Stimulated activated naive CD8-positive, alpha-beta T cell treated with anti-CD3 and anti-CD28 coated beads, Interleukin-15, Interleukin-2, amounts not matched to agents 100 ng/mL and 50 ng/mL, for 24 hours (primary cell): ENCODE measurements around the gene OTUD1.

Experiments
- H3K27ac Mint-ChIP-seq: one replicate; pipeline ENCODE4 v1.8.0; 2021; ENCODE audit warnings: mild to moderate bottlenecking, mixed read lengths
- H3K27me3 Mint-ChIP-seq: one replicate; pipeline ENCODE4 v1.8.0; 2021; ENCODE audit warnings: mixed read lengths
- H3K36me3 Mint-ChIP-seq: one replicate; pipeline ENCODE4 v1.8.0; 2021; ENCODE audit warnings: low read depth, mixed read lengths
- H3K4me1 Mint-ChIP-seq: one replicate; pipeline ENCODE4 v1.8.0; 2021; ENCODE audit warnings: low read depth, mixed read lengths
- H3K4me3 Mint-ChIP-seq: one replicate; pipeline ENCODE4 v1.8.0; 2021; ENCODE audit warnings: mild to moderate bottlenecking, mixed read lengths
- H3K9me3 Mint-ChIP-seq: one replicate; pipeline ENCODE4 v1.8.0; 2021; ENCODE audit warnings: mixed read lengths

The OTUD1 gene

DNA sequence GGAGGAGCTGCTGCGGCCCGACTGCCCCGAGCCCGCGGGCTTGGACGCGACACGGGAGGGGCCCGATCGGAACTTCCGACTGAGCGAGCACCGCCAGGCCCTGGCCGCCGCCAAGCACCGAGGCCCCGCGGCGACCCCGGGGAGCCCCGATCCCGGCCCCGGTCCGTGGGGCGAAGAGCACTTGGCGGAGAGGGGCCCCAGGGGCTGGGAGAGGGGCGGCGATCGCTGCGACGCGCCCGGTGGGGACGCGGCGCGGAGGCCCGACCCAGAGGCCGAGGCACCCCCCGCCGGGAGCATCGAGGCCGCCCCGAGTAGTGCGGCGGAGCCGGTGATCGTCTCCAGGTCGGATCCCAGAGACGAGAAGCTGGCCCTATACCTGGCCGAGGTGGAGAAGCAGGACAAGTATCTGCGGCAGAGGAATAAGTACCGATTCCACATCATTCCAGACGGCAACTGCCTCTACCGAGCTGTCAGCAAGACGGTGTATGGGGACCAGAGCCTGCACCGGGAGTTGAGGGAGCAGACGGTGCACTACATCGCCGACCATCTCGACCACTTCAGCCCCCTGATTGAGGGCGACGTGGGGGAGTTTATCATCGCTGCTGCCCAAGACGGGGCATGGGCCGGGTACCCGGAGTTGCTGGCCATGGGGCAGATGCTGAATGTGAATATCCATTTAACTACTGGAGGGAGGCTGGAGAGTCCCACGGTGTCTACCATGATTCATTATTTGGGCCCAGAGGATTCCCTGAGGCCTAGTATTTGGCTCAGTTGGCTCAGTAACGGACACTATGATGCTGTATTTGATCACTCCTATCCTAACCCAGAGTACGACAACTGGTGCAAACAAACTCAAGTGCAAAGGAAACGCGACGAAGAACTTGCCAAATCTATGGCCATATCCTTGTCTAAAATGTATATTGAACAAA is 1.4 kb downstream of the OTUD1 start:
- Mint-ChIP-seq H3K27me3 (no peaks in the 10 kb centered on the region), H3K36me3 (peaks cover 21% of the 10 kb centered on the region), H3K9me3 (no peaks in the 10 kb centered on the region), H3K4me3 (peak overlapping the region; percentile 92), H3K27ac (peak overlapping the region; percentile 82), H3K4me1 (peaks cover 51% of the 10 kb centered on the region)

DNA sequence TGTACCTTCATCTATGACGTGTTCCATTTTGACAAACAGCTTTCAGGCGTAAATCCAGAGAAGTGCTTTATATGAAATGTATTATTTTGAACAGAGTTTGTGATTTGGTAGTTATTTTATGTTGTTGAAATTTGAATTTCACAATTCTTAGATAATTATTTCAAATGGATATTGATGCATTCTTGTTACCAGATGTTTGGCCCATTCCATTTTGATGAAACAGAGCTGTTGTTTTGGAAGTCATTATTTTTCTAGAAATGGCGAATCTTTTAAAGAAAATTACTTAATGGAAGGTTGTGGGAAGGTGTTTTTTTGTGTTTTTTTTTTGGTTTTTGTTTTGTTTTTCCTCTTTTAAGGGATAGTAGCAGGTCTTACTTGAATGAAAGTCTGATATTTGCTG is 2.4 kb downstream of the OTUD1 start:
- Mint-ChIP-seq H3K4me1 (peaks cover 58% of the 10 kb centered on the region), H3K36me3 (peaks cover 26% of the 10 kb centered on the region), H3K27ac (peak overlapping the region; percentile 77), H3K27me3 (no peaks in the 10 kb centered on the region), H3K4me3 (peak overlapping the region; percentile 92), H3K9me3 (no peaks in the 10 kb centered on the region)

DNA sequence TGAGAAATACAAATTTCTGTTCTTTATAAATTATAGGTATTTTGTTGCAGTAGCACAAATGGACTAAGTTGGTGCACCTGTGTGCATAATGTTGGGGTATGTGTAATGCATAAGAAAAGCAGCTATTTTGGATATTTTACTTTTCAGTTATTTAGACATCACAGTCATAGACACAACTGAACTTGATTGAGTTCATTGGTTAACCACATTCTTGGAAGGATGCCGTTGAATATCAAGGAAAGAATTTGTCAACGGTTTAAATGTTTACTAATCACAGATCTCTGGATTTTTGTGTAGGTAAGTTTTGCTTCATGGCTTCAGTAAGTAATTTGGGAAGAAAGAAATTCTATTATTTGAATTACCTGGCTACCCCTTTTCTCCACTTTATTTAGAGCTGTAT is 4.1 kb downstream of the OTUD1 start:
- Mint-ChIP-seq H3K4me3 (peak overlapping the region; percentile 92), H3K4me1 (peaks cover 64% of the 10 kb centered on the region), H3K27ac (no peak overlapping the region), H3K9me3 (no peaks in the 10 kb centered on the region), H3K36me3 (peaks cover 26% of the 10 kb centered on the region), H3K27me3 (no peaks in the 10 kb centered on the region)

GRCh38 chr10:23445591-23445990 is 6.7 kb downstream of the OTUD1 start:
- Mint-ChIP-seq H3K4me3 (peak overlapping the region; percentile 7), H3K9me3 (no peaks in the 10 kb centered on the region), H3K4me1 (peaks cover 74% of the 10 kb centered on the region), H3K36me3 (peaks cover 22% of the 10 kb centered on the region), H3K27me3 (no peaks in the 10 kb centered on the region), H3K27ac (peak overlapping the region; percentile 14)

GRCh38 chr10:23448323-23448722 is 9.4 kb downstream of the OTUD1 start:
- peaks cover 53% of the 10 kb centered on the region for H3K4me1 Mint-ChIP-seq
- H3K27ac Mint-ChIP-seq, result peak overlapping the region; percentile 86
- H3K27me3 Mint-ChIP-seq, result no peaks in the 10 kb centered on the region
- H3K4me3 Mint-ChIP-seq, result no peak overlapping the region
- H3K9me3 Mint-ChIP-seq, result no peaks in the 10 kb centered on the region
- H3K36me3 Mint-ChIP-seq, result peaks cover 12% of the 10 kb centered on the region

GRCh38 chr10:23448802-23449570 is 10.1 kb downstream of the OTUD1 start:
- no peaks in the 10 kb centered on the region for H3K27me3 Mint-ChIP-seq
- peak overlapping the region; percentile 86 for H3K27ac Mint-ChIP-seq
- H3K36me3 Mint-ChIP-seq, result peaks cover 12% of the 10 kb centered on the region
- H3K4me3 Mint-ChIP-seq, result no peak overlapping the region
- H3K4me1 Mint-ChIP-seq, result peaks cover 51% of the 10 kb centered on the region
- no peaks in the 10 kb centered on the region for H3K9me3 Mint-ChIP-seq

GRCh38 chr10:23452033-23452655 is 13.3 kb downstream of the OTUD1 start:
- Mint-ChIP-seq H3K27me3 (no peaks in the 10 kb centered on the region), H3K27ac (peak overlapping the region; percentile 17), H3K36me3 (no peaks in the 10 kb centered on the region), H3K4me3 (no peak overlapping the region), H3K9me3 (no peaks in the 10 kb centered on the region), H3K4me1 (peaks cover 32% of the 10 kb centered on the region)

DNA sequence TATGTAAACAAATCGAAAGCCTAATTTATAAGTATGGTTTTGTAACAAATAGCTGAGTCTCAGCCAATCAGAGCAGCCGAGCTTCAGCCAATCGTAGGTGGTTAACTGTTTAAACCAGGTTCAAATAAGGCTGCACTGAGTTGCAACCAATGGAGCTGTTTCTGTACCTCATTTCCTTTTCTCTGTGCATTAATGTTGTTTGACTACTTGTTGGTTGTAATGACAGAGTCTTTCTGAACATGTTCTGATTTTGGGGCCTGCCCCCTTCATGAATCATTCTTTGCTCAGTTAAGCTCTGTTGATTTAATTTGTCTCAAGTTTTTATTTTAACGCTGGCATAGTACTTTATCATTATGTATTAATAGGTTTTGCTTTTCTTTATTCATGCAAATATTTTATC is 14.6 kb downstream of the OTUD1 start:
- Mint-ChIP-seq H3K9me3 (no peaks in the 10 kb centered on the region), H3K36me3 (no peaks in the 10 kb centered on the region), H3K27ac (no peak overlapping the region), H3K4me3 (no peak overlapping the region), H3K4me1 (peaks cover 30% of the 10 kb centered on the region), H3K27me3 (no peaks in the 10 kb centered on the region)

GRCh38 chr10:23457632-23458417 is 18.9 kb downstream of the OTUD1 start:
- no peaks in the 10 kb centered on the region for H3K9me3 Mint-ChIP-seq
- H3K27ac Mint-ChIP-seq, result no peak overlapping the region
- peaks cover 3% of the 10 kb centered on the region for H3K27me3 Mint-ChIP-seq
- no peaks in the 10 kb centered on the region for H3K36me3 Mint-ChIP-seq
- H3K4me1 Mint-ChIP-seq, result peaks cover 18% of the 10 kb centered on the region
- no peak overlapping the region for H3K4me3 Mint-ChIP-seq

- Mint-ChIP-seq H3K9me3 (no peaks in the 10 kb centered on the region), H3K4me1 (peaks cover 15% of the 10 kb centered on the region), H3K27me3 (peaks cover 3% of the 10 kb centered on the region), H3K27ac (no peak overlapping the region), H3K36me3 (no peaks in the 10 kb centered on the region), H3K4me3 (no peak overlapping the region)
Measured at GRCh38 chr10:23459308-23459939, 20.5 kb downstream of the OTUD1 start.

DNA sequence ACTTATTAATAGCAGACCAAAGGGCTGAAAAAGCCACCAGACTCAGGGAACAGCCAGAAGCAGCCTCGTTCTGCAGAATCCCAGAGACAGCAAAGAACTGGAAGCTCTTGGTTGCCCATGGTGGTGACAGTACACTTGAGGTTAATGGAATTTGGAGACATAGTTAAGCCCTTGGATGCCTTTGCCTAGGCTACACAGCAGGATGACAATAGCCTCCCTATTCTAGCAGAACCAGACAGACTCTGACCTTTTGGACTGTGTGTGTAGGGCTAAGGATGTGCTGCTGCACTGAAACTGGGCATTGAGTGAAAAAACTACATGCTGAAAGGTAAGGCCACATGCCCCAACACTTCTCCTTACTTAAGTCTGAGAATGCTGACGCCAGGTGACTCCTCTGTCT is 22.7 kb downstream of the OTUD1 start:
- Mint-ChIP-seq H3K4me3 (no peak overlapping the region), H3K36me3 (no peaks in the 10 kb centered on the region), H3K27me3 (peaks cover 7% of the 10 kb centered on the region)

DNA sequence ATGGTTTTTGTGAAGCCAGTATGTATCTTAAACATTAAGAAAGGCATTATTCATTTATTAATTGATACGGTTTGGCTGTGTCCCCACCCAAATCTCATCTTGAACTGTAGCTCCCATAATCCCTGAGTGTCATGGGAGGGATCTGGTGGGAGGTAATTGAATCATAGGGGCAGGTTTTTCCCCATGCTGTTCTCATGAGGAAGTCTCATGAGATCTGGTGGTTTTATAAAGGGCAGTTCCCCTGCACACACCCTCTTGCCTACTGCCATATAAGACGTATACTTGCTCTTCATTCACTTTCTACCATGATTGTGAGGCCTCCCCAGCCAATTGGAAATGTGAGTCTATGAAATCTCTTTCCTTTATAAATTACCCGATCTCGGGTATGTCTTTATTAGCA is 28.1 kb downstream of the OTUD1 start:
- no peaks in the 10 kb centered on the region for H3K36me3 Mint-ChIP-seq
- no peak overlapping the region for H3K4me3 Mint-ChIP-seq
- peaks cover 5% of the 10 kb centered on the region for H3K4me1 Mint-ChIP-seq
- H3K27me3 Mint-ChIP-seq, result peaks cover 26% of the 10 kb centered on the region
- no peaks in the 10 kb centered on the region for H3K9me3 Mint-ChIP-seq
- no peak overlapping the region for H3K27ac Mint-ChIP-seq

More for the DNA sequence above, 22.7 kb downstream of the OTUD1 start:
- H3K9me3 Mint-ChIP-seq, result no peaks in the 10 kb centered on the region
- no peak overlapping the region for H3K27ac Mint-ChIP-seq
- H3K4me1 Mint-ChIP-seq, result peaks cover 15% of the 10 kb centered on the region

DNA sequence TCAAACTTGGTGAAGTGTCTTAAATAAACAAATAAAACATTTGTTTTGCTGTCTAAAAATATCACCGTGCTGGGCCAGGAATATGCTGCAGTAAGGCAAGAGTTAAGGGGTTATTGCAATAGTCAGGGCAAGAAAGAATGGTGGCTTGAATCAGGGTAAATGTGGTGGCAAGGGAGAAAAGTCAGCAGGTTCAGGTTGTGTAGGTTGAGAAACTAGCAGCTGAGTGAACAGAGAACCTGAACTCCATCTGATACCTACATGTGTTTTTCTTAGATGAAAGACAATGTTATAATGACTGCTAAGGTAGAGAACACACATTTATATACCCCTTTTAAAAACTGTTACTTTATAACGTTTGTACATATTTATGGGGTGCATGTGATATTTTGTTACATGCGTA is 28.7 kb downstream of the OTUD1 start:
- H3K27ac Mint-ChIP-seq, result no peak overlapping the region
- H3K36me3 Mint-ChIP-seq, result no peaks in the 10 kb centered on the region
- H3K4me3 Mint-ChIP-seq, result no peak overlapping the region
- no peaks in the 10 kb centered on the region for H3K9me3 Mint-ChIP-seq
- H3K4me1 Mint-ChIP-seq, result peaks cover 5% of the 10 kb centered on the region
- H3K27me3 Mint-ChIP-seq, result peaks cover 26% of the 10 kb centered on the region
